B cell (primary cell): ENCODE measurements around the gene NAXD.

Experiments
- CTCF ChIP-seq: fragments of 200-600 bp; IDR thresholded peaks from one replicate; pipeline ENCODE4 v1.8.0; 2022; ENCODE audit warnings: antibody characterized with exemption, mild to moderate bottlenecking
- EZH2 ChIP-seq: IDR thresholded peaks from 2 replicates; pipeline ENCODE4 v1.6.1; 2012; ENCODE audit warnings: borderline replicate concordance, low read depth, mild to moderate bottlenecking, moderate library complexity, low read length; ENCODE audit not compliant: insufficient read depth, poor library complexity, severe bottlenecking

- no peak for TF ChIP-seq CTCF
- no peak for TF ChIP-seq EZH2
Observed at GRCh38 chr13:110637275-110637674, 21.9 kb downstream of the NAXD start.
